K562 (cell line): ENCODE results near the gene MLLT6. TPM values are rescaled to one million over a fixed set of nuclear protein-coding genes. Genes with fewer than 3 reads are reported as not detected.

ENCODE experiments used
- CCAR2 ChIP-seq: fragments of 200-400 bp; formaldehyde crosslinking; IDR thresholded peaks from 2 replicates; pipeline ENCODE4 v1.6.1; 2017; ENCODE audit warnings: mild to moderate bottlenecking, low read depth, low read length
- CHCHD3 ChIP-seq: fragments of 250-450 bp; sonication (Bioruptor Pico); IDR thresholded peaks from 2 replicates; pipeline ENCODE4 v2.1.2; 2022; ENCODE audit warnings: mild to moderate bottlenecking
- CTBP1 ChIP-seq: fragments of 450-650 bp; IDR thresholded peaks from 2 replicates; pipeline ENCODE4 v1.6.1; 2016; ENCODE audit warnings: borderline replicate concordance
- DACH1 ChIP-seq: fragments of 450-650 bp; IDR thresholded peaks from 2 replicates; pipeline ENCODE4 v1.6.1; 2018; ENCODE audit not compliant: partially characterized antibody
- DLX4 ChIP-seq: fragments of 250-450 bp; sonication (Bioruptor Pico); IDR thresholded peaks from 2 replicates; pipeline ENCODE4 v1.6.1; 2021; ENCODE audit warnings: mild to moderate bottlenecking
- HDAC3 ChIP-seq: fragments of 450-650 bp; IDR thresholded peaks from 2 replicates; pipeline ENCODE4 v1.6.1; 2018; ENCODE audit warnings: borderline replicate concordance, mild to moderate bottlenecking, moderate library complexity; ENCODE audit not compliant: partially characterized antibody
- L3MBTL2 ChIP-seq: fragments of 450-650 bp; IDR thresholded peaks from 2 replicates; pipeline ENCODE4 v1.6.1; 2016; ENCODE audit warnings: mild to moderate bottlenecking, moderate library complexity
- MAX ChIP-seq: sonication (generic); formaldehyde crosslinking; IDR thresholded peaks from 2 replicates; pipeline ENCODE4 v1.9.0; 2022; ENCODE audit warnings: mild to moderate bottlenecking, missing genetic modification reagents
- MYC ChIP-seq, 2 experiments: fragments of 250-450 bp in 1 of 2; sonication (Bioruptor Pico) in 1 of 2; IDR thresholded peaks; 2 replicates each; pipeline versions ENCODE4 v1.5.1 to v1.6.1; 2012 to 2021; ENCODE audit warnings: low read depth in 2 of 2, borderline replicate concordance in 1 of 2, improper control_type of control experiment in 1 of 2, low read length in 1 of 2, mild to moderate bottlenecking in 1 of 2, moderate library complexity in 1 of 2
- NFE2 ChIP-seq: IDR thresholded peaks from 2 replicates; pipeline ENCODE4 v1.6.1; 2014; ENCODE audit warnings: antibody characterized with exemption, low read depth
- PYGO2 ChIP-seq: fragments of 450-650 bp; IDR thresholded peaks from 2 replicates; pipeline ENCODE4 v1.6.1; 2016; ENCODE audit warnings: mild to moderate bottlenecking, missing genetic modification characterization, moderate library complexity, missing compliant biosample characterization
- RAD21 ChIP-seq, 2 experiments: fragments of 250-450 bp in 1 of 2; fragments of 450-650 bp in 1 of 2; sonication (Bioruptor Pico) in 1 of 2; formaldehyde crosslinking in 1 of 2; IDR thresholded peaks in 1 of 2; conservative IDR thresholded peaks in 1 of 2; 2 replicates each; pipeline versions ENCODE4 v1.4.0 to v1.8.0; 2020 to 2022; ENCODE audit warnings: mild to moderate bottlenecking in 2 of 2, moderate library complexity in 1 of 2
- TFAP4 ChIP-seq: sonication (generic); formaldehyde crosslinking; IDR thresholded peaks from 2 replicates; pipeline ENCODE4 v1.8.0; 2022; ENCODE audit warnings: missing genetic modification reagents, mild to moderate bottlenecking, moderate library complexity, borderline replicate concordance
- UBTF ChIP-seq, 2 experiments: IDR thresholded peaks; 2 replicates each; pipeline ENCODE4 v1.6.1; 2012; ENCODE audit warnings: improper control_type of control experiment in 2 of 2, low read depth in 2 of 2, low read length in 2 of 2, borderline replicate concordance in 1 of 2
- YY1 ChIP-seq, 3 experiments: IDR thresholded peaks; 2 replicates each; pipeline ENCODE4 v1.6.1; 2011; ENCODE audit warnings: low read length in 2 of 3, mild to moderate bottlenecking in 2 of 3, moderate library complexity in 2 of 3, borderline replicate concordance in 1 of 3, control low read depth in 1 of 3, low read depth in 1 of 3; ENCODE audit not compliant: insufficient read depth in 3 of 3, insufficient replicate concordance in 2 of 3, control insufficient read depth in 1 of 3, insufficient read length in 1 of 3; ENCODE audit errors: extremely low read depth in 1 of 3
- ZBTB49 ChIP-seq: sonication (generic); formaldehyde crosslinking; IDR thresholded peaks from 2 replicates; pipeline ENCODE4 v1.8.0; 2022; ENCODE audit warnings: missing genetic modification reagents, mild to moderate bottlenecking, borderline replicate concordance
- ZNF384 ChIP-seq: IDR thresholded peaks from 2 replicates; pipeline ENCODE4 v1.6.1; 2012; ENCODE audit warnings: low read depth, low read length, improper control_type of control experiment
- ZNF766 ChIP-seq: fragments of 200-800 bp; sonication (Bioruptor generic); conservative IDR thresholded peaks from 2 replicates; pipeline ENCODE4 v1.6.1; 2016; ENCODE audit warnings: missing genetic modification characterization, missing compliant biosample characterization
- ZSCAN32 ChIP-seq: fragments of 450-650 bp; formaldehyde crosslinking; IDR thresholded peaks from 2 replicates; pipeline ENCODE4 v1.4.0; 2020; ENCODE audit warnings: mild to moderate bottlenecking, moderate library complexity
- polyA plus RNA-seq, 8 experiments: library from polyadenylated mRNA; depleted of rRNA in 4 of 8; stranded (reverse) in 5 of 8; unstranded in 3 of 8; fragments of >200 nt; fragmentation: Nextera tagmentation in 2 of 8; fragmentation: Illumina TruSeq in 1 of 8; extraction: Ambion mirVana in 2 of 8; extraction: Trizol in 1 of 8; gene quantifications; 2 replicates each; pipeline versions ENCODE4 v1.2.1 to v1.2.3, GENCODE V29; 2011 to 2014; ENCODE audit warnings: inconsistent platforms in 1 of 8, missing spikeins in 1 of 8
- total RNA-seq, 7 experiments: library from RNA; depleted of rRNA in 6 of 7; stranded (reverse); fragments of >200 nt in 6 of 7; fragmentation: Illumina TruSeq in 2 of 7; extraction: Trizol in 2 of 7; gene quantifications; 2 replicates each; pipeline versions ENCODE4 v1.2.1 to v1.2.3, GENCODE V29; 2011 to 2021; ENCODE audit warnings: low replicate concordance in 1 of 7

MLLT6 gene
- total and polyA plus RNA-seq, 9 of the 15 experiments (the other 6 are each of a cell fraction or from before 2014, with no cell fraction given): 3.1 to 71.7 (median 30.0) TPM

- TF ChIP-seq TFAP4 (CRISPR knock-in tag) (peak; percentile 56; the same call in 1 of the 2 replicates), L3MBTL2 (peak; percentile 62), RAD21 (CRISPR knock-in tag; conservative IDR thresholded peaks at IDR 0.05 in 1 of 2, IDR thresholded peaks at IDR 0.05 in 1 of 2) (peak; percentile 36 to 71; a peak in 3 of 4 replicates), DLX4 (CRISPR knock-in tag) (no peak), ZBTB49 (CRISPR knock-in tag) (no peak), PYGO2 (tag) (no peak), MYC (IDR thresholded peaks at IDR 0.05; ENCODE audit: low read depth, low read length) (peak; percentile 95), MYC (CRISPR knock-in tag; IDR thresholded peaks at IDR 0.05; ENCODE audit: borderline replicate concordance, low read depth) (no peak), CCAR2 (no peak), YY1 (IDR thresholded peaks at IDR 0.05; ENCODE audit: borderline replicate concordance in 1 of 3, control insufficient read depth in 1 of 3, extremely low read depth in 1 of 3, insufficient read depth in 3 of 3, insufficient read length in 1 of 3, insufficient replicate concordance in 2 of 3, low read depth in 1 of 3, low read length in 2 of 3) (peak in 2 of 3 experiments; percentile 51 to 56), CTBP1 (peak; percentile 57; the same call in 1 of the 2 replicates), HDAC3 (peak; percentile 42), DACH1 (peak; percentile 1), CHCHD3 (CRISPR knock-in tag) (no peak), ZSCAN32 (CRISPR knock-in tag) (no peak), ZNF384 (no peak), ZNF766 (CRISPR knock-in tag) (no peak), UBTF (IDR thresholded peaks at IDR 0.05; ENCODE audit: borderline replicate concordance in 1 of 2, low read depth in 2 of 2, low read length in 2 of 2) (peak in 1 of 2 experiments; percentile 46; a peak in 1 of 4 replicates), MAX (CRISPR knock-in tag) (peak; percentile 81), NFE2 (peak; percentile 49; the same call in 1 of the 2 replicates)
Observed at GRCh38 chr17:38663125-38663751, 41.8 kb upstream of the MLLT6 start (continued).
